MM.1S (cell line): ENCODE measurements around the gene CLRN3.

Source experiments
- DNase-seq: peaks from one replicate; pipeline ENCODE4 v3.0.0-alpha.2; 2015
- H2AFZ ChIP-seq: fragments of 300-600 bp; sonication (generic); 2 replicates; pipeline ENCODE4 v1.6.0; 2016; ENCODE audit warnings: antibody characterized with exemption, low read length
- H3F3A ChIP-seq: fragments of 300-600 bp; sonication (generic); 2 replicates; pipeline ENCODE4 v1.6.1; 2016; ENCODE audit warnings: mild to moderate bottlenecking, antibody characterized with exemption, low read length, moderate library complexity, mixed read lengths; ENCODE audit not compliant: insufficient read depth
- H3K27ac ChIP-seq: fragments of 300-600 bp; sonication (generic); 2 replicates; pipeline ENCODE4 v1.5.1; 2016; ENCODE audit warnings: mild to moderate bottlenecking, low read length
- H3K27me3 ChIP-seq: fragments of 300-600 bp; sonication (generic); replicated peaks from 2 replicates; pipeline ENCODE4 v1.6.0; 2016; ENCODE audit warnings: low read length; ENCODE audit not compliant: insufficient read depth
- H3K36me3 ChIP-seq: fragments of 300-600 bp; sonication (generic); replicated peaks from 2 replicates; pipeline ENCODE4 v1.6.1; 2016; ENCODE audit warnings: mild to moderate bottlenecking, low read length, mixed read lengths; ENCODE audit not compliant: insufficient read depth
- H3K4me1 ChIP-seq: fragments of 300-600 bp; sonication (generic); 2 replicates; pipeline ENCODE4 v1.6.1; 2016; ENCODE audit warnings: low read length, mixed read lengths
- H3K4me2 ChIP-seq: fragments of 300-600 bp; sonication (generic); 2 replicates; pipeline ENCODE4 v1.6.0; 2016; ENCODE audit warnings: low read depth, low read length
- H3K4me3 ChIP-seq: fragments of 300-600 bp; sonication (generic); 2 replicates; pipeline ENCODE4 v1.5.1; 2016; ENCODE audit warnings: low read length, mixed read lengths
- H3K79me2 ChIP-seq: fragments of 300-600 bp; sonication (generic); 2 replicates; pipeline ENCODE4 v1.6.1; 2016; ENCODE audit warnings: mixed run types, low read length, mixed read lengths
- H3K9ac ChIP-seq: fragments of 300-600 bp; sonication (generic); 2 replicates; pipeline ENCODE4 v1.6.1; 2016; ENCODE audit warnings: low read length, mixed read lengths
- H3K9me2 ChIP-seq: fragments of 300-600 bp; sonication (generic); replicated peaks from 2 replicates; pipeline ENCODE4 v1.6.1; 2016; ENCODE audit warnings: mild to moderate bottlenecking, low read length, mixed read lengths; ENCODE audit not compliant: insufficient read depth
- H3K9me3 ChIP-seq: fragments of 300-600 bp; sonication (generic); replicated peaks from 2 replicates; pipeline ENCODE4 v1.6.1; 2016; ENCODE audit warnings: mild to moderate bottlenecking, low read length, mixed read lengths; ENCODE audit not compliant: insufficient read depth
- H4K20me1 ChIP-seq: fragments of 300-600 bp; sonication (generic); 2 replicates; pipeline ENCODE4 v1.6.1; 2016; ENCODE audit warnings: mild to moderate bottlenecking, low read length, moderate library complexity, mixed read lengths; ENCODE audit not compliant: insufficient read depth
- CTCF ChIP-seq: fragments of 300-600 bp; sonication (generic); IDR thresholded peaks from 2 replicates; pipeline ENCODE4 v1.5.1; 2016; ENCODE audit warnings: antibody characterized with exemption, low read length, mixed read lengths
- EZH2 ChIP-seq: fragments of 300-600 bp; sonication (generic); optimal IDR thresholded peaks from 2 replicates; pipeline ENCODE3; 2017; ENCODE audit warnings: low read depth, mild to moderate bottlenecking, antibody characterized with exemption, low read length, mixed read lengths
- EZH2phosphoT487 ChIP-seq: fragments of 300-600 bp; sonication (generic); IDR thresholded peaks from 2 replicates; pipeline ENCODE4 v1.6.1; 2018; ENCODE audit warnings: antibody characterized with exemption, low read length

The CLRN3 gene

GRCh38 chr10:127886371-127887051 lies 6.2 kb downstream of the CLRN3 start:
- no peaks in the 10 kb centered on the region for H3K4me1 ChIP-seq
- no peaks in the 10 kb centered on the region for H3K27me3 ChIP-seq
- no peaks in the 10 kb centered on the region for H3F3A ChIP-seq
- H3K9me3 ChIP-seq = no peaks in the 10 kb centered on the region
- no peak overlapping the region for H3K4me2 ChIP-seq
- H3K9ac ChIP-seq = no peak overlapping the region
- no peak for DNase-seq
- H2AFZ ChIP-seq = no peak overlapping the region
- TF ChIP-seq EZH2phosphoT487 = no peak
- no peak for TF ChIP-seq CTCF
- H4K20me1 ChIP-seq = no peaks in the 10 kb centered on the region
- H3K79me2 ChIP-seq = no peaks in the 10 kb centered on the region
- no peak overlapping the region for H3K27ac ChIP-seq
- H3K9me2 ChIP-seq = no peaks in the 10 kb centered on the region
- H3K4me3 ChIP-seq = no peak overlapping the region
- no peaks in the 10 kb centered on the region for H3K36me3 ChIP-seq

- no peaks in the 10 kb centered on the region for H3K9me3 ChIP-seq
- no peak overlapping the region for H3K27ac ChIP-seq
- H3K27me3 ChIP-seq = no peaks in the 10 kb centered on the region
- DNase-seq = no peak
- no peak overlapping the region for H3K4me2 ChIP-seq
- no peak overlapping the region for H3K4me3 ChIP-seq
- H3K4me1 ChIP-seq = 0 out of 2 replicates have a peak, but pooled peaks cover 7% of the 10 kb centered on the region
- no peak overlapping the region for H3K9ac ChIP-seq
- no peaks in the 10 kb centered on the region for H3K36me3 ChIP-seq
- H3K9me2 ChIP-seq = no peaks in the 10 kb centered on the region
- H3K79me2 ChIP-seq = no peaks in the 10 kb centered on the region
- H4K20me1 ChIP-seq = no peaks in the 10 kb centered on the region
- H3F3A ChIP-seq = no peaks in the 10 kb centered on the region
- no peak for TF ChIP-seq CTCF
- TF ChIP-seq EZH2 = no peak
- TF ChIP-seq EZH2phosphoT487 = no peak
- H2AFZ ChIP-seq = no peak overlapping the region
Observed at GRCh38 chr10:127884501-127884900, 8.2 kb downstream of the CLRN3 start.

GRCh38 chr10:127883516-127883915 lies 9.2 kb downstream of the CLRN3 start:
- no peak for DNase-seq
- Histone ChIP-seq H3K4me1 (0 out of 2 replicates have a peak, but pooled peaks cover 7% of the 10 kb centered on the region), H2AFZ (no peak overlapping the region), H3K36me3 (no peaks in the 10 kb centered on the region), H3K27ac (no peak overlapping the region), H3K4me2 (no peak overlapping the region), H3F3A (no peaks in the 10 kb centered on the region), H3K27me3 (no peaks in the 10 kb centered on the region), H3K79me2 (no peaks in the 10 kb centered on the region), H3K9me2 (no peaks in the 10 kb centered on the region), H3K9ac (no peak overlapping the region), H3K4me3 (no peak overlapping the region), H4K20me1 (no peaks in the 10 kb centered on the region), H3K9me3 (no peaks in the 10 kb centered on the region)
- TF ChIP-seq EZH2 (no peak), EZH2phosphoT487 (no peak), CTCF (no peak)
